ES-I3 (cell line): Measurements from ENCODE around the gene DUOXA2.
"Not testable (repeated sequence)": the region's sequence is repeated elsewhere in the genome, so short reads cannot be mapped to it uniquely, and the experiment has no call there.

Experiments used
- H3K36me3 ChIP-seq: 2 replicates; pipeline ENCODE4 v1.6.1; 2013; ENCODE audit warnings: mild to moderate bottlenecking, low read length, control low read depth, moderate library complexity; ENCODE audit not compliant: insufficient read depth
- H3K4me1 ChIP-seq: 2 replicates; pipeline ENCODE4 v1.6.1; 2013; ENCODE audit warnings: mild to moderate bottlenecking, control low read depth, low read length; ENCODE audit not compliant: insufficient read depth
- H3K9ac ChIP-seq: 2 replicates; pipeline ENCODE4 v1.6.1; 2013; ENCODE audit warnings: low read depth, mild to moderate bottlenecking, low read length, moderate library complexity
- H3K9me3 ChIP-seq: 2 replicates; pipeline ENCODE4 v1.6.1; 2013; ENCODE audit warnings: mild to moderate bottlenecking, low read length, moderate library complexity; ENCODE audit not compliant: control insufficient read depth, insufficient read depth

Gene DUOXA2

DNA sequence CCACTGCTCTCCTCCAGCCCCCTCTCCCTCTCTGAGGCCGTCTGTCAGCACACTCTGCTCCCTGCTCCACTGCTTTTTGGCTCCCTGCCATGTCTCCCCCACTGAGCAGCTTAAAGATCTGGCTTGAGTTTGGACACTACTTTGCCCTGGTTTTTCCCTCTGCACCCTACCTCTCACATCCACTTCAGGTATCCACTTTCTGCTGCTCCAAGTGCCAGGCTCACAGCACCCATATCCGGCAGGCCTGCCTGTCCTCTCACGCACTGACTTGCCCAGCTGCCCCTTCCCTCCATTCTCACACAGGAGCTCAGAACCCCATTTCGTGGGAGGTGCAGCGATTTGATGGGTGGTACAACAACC, 19.4 kb downstream of the DUOXA2 start:
- Histone ChIP-seq H3K9me3 (no peaks in the 10 kb centered on the region), H3K36me3 (no peaks in the 10 kb centered on the region), H3K4me1 (no peaks in the 10 kb centered on the region)

DNA sequence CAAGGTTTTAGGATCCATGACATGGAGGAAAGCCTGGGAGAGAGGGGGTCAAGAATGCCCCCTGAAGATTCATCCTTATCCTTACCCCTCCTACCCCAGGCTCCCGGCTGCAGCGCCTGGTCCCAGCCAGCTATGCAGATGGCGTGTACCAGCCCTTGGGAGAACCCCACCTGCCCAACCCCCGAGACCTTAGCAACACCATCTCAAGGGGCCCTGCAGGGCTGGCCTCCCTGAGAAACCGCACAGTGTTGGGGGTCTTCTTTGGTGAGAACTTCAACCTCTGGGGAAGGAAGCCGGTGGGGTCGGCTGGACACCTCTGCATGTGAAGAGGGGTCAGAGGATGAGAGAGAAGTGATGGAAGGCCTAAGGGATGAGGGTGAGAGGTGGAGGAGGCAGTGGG, 19.9 kb downstream of the DUOXA2 start:
- H3K9me3 ChIP-seq: no peaks in the 10 kb centered on the region
- H3K36me3 ChIP-seq: no peaks in the 10 kb centered on the region
- no peak overlapping the region for H3K9ac ChIP-seq
- no peaks in the 10 kb centered on the region for H3K4me1 ChIP-seq

More for the DNA sequence above, 19.4 kb downstream of the DUOXA2 start:
- no peak overlapping the region for H3K9ac ChIP-seq

GRCh38 chr15:45134682-45135604, 20.8 kb downstream of the DUOXA2 start:
- no peaks in the 10 kb centered on the region for H3K36me3 ChIP-seq
- no peaks in the 10 kb centered on the region for H3K4me1 ChIP-seq
- no peaks in the 10 kb centered on the region for H3K9me3 ChIP-seq
- peak overlapping the region; percentile 20; the same call in 1 of the 2 replicates for H3K9ac ChIP-seq

DNA sequence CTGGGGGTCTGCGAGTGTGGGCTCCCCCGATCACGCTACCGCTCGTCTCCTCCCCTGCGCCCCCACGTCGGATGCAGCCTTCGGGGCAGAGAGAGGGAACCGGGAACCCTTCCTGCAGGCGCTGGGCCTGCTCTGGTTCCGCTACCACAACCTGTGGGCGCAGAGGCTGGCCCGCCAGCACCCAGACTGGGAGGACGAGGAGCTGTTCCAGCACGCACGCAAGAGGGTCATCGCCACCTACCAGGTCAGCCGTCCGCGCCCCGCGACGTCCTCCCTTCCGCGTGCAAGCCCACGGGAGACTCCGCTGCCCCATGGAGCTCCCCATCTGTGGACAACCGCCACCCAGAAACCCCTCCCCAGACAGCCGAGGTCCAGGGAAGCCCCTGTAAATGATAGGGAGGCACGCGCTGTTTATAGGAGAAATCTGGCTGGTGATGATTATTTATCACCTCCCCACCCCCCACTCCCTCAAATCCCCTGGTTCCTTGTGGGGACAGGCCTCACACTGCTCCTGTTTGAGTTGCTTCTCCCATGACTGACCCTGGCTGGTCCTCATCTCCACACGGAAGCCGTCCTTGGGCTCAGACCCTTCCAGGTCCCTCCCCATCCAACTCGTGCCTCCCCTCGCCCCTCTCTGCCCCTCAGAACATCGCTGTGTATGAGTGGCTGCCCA, 21.7 kb downstream of the DUOXA2 start:
- H3K9me3 ChIP-seq, H3K4me1 ChIP-seq, H3K36me3 ChIP-seq: not testable (repeated sequence)
- peak overlapping the region; percentile 25; the same call in 1 of the 2 replicates for H3K9ac ChIP-seq

GRCh38 chr15:45136378-45136764, 22.2 kb downstream of the DUOXA2 start:
- H3K36me3 ChIP-seq: no peaks in the 10 kb centered on the region
- H3K4me1 ChIP-seq: no peaks in the 10 kb centered on the region
- H3K9me3 ChIP-seq: no peaks in the 10 kb centered on the region
- peak overlapping the region; percentile 25; the same call in 1 of the 2 replicates for H3K9ac ChIP-seq

GRCh38 chr15:45137703-45138102, 23.6 kb downstream of the DUOXA2 start:
- H3K4me1 ChIP-seq: no peaks in the 10 kb centered on the region
- no peaks in the 10 kb centered on the region for H3K36me3 ChIP-seq
- no peak overlapping the region for H3K9ac ChIP-seq
- no peaks in the 10 kb centered on the region for H3K9me3 ChIP-seq

- H3K36me3 ChIP-seq: no peaks in the 10 kb centered on the region
- no peaks in the 10 kb centered on the region for H3K9me3 ChIP-seq
- no peaks in the 10 kb centered on the region for H3K4me1 ChIP-seq
- H3K9ac ChIP-seq: no peak overlapping the region
These were observed 25.0 kb downstream of the DUOXA2 start for GRCh38 chr15:45138814-45139765.

DNA sequence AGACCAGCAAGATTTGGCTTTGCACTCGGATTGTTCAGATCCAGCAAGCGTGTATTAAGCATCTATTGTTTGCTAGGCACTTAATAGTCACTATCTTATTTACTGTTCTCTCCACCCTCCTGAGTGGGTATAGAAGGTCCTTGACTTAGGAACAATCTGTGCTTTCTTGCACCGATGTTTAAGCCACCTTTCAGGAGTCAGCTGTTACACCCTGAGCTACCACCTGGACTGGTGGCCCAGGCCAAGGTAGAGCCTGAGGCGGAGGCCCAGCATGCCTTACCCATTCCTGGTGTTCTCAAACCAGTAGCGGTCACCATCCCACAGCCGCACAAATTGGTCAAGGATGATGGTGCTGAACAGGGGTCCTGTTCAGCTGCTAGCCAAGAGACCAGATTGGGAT, 25.6 kb downstream of the DUOXA2 start:
- Histone ChIP-seq H3K36me3 (no peaks in the 10 kb centered on the region), H3K9ac (no peak overlapping the region), H3K4me1 (no peaks in the 10 kb centered on the region), H3K9me3 (no peaks in the 10 kb centered on the region)

- H3K36me3 ChIP-seq: no peaks in the 10 kb centered on the region
- H3K4me1 ChIP-seq: no peaks in the 10 kb centered on the region
- H3K9ac ChIP-seq: no peak overlapping the region
- H3K9me3 ChIP-seq: no peaks in the 10 kb centered on the region
These were observed 26.6 kb downstream of the DUOXA2 start for GRCh38 chr15:45140557-45141250.

DNA sequence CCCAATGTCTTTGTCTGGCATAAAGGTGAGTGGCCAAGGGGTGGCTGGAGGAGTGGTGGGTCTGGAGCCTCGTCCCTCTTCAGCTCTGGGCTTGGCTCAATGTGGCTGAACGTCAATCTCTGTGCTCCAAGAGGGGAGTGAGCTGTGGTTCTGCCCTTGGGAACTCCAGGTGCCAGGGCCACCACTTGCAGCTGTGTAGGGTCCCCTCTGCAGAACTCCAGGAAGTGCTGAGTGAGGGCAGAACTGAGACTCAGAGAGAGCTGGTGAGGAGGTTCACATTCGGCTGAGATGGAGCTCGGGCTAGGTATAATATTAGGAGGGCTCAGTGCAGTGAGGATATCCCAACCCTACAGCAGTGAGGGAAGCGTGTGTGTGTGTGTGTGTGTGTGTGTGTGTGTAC, 27.3 kb downstream of the DUOXA2 start:
- no peaks in the 10 kb centered on the region for H3K4me1 ChIP-seq
- no peak overlapping the region for H3K9ac ChIP-seq
- no peaks in the 10 kb centered on the region for H3K9me3 ChIP-seq
- no peaks in the 10 kb centered on the region for H3K36me3 ChIP-seq

- Histone ChIP-seq H3K9ac (no peak overlapping the region), H3K9me3 (no peaks in the 10 kb centered on the region), H3K4me1 (no peaks in the 10 kb centered on the region), H3K36me3 (no peaks in the 10 kb centered on the region)
These were observed 28.9 kb downstream of the DUOXA2 start for GRCh38 chr15:45143056-45143455.

- H3K9me3 ChIP-seq: no peaks in the 10 kb centered on the region
- no peak overlapping the region for H3K9ac ChIP-seq
- peaks cover 4% of the 10 kb centered on the region; the same call in 1 of the 2 replicates for H3K4me1 ChIP-seq
- no peaks in the 10 kb centered on the region for H3K36me3 ChIP-seq
These were observed 29.8 kb downstream of the DUOXA2 start for GRCh38 chr15:45143946-45144345.

DNA sequence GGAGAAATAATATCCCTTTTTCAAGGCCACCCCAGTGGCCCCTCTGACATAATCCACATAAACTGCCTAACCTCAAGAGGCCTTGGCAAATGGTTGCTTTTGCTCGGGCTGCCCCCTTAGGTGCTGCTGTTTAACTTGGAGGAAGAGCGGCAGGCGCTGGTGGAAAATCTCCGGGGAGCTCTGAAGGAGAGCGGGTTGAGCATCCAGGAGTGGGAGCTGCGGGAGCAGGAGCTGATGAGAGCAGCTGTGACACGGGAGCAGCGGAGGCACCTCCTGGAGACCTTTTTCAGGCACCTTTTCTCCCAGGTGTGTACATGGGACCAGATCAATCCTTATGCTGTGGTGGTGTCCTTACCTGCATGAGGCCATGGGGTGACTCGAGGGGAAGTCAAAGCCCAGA, 30.6 kb downstream of the DUOXA2 start:
- H3K9ac ChIP-seq: no peak overlapping the region
- no peaks in the 10 kb centered on the region for H3K9me3 ChIP-seq
- H3K4me1 ChIP-seq: peaks cover 5% of the 10 kb centered on the region; the same call in 1 of the 2 replicates
- H3K36me3 ChIP-seq: no peaks in the 10 kb centered on the region

DNA sequence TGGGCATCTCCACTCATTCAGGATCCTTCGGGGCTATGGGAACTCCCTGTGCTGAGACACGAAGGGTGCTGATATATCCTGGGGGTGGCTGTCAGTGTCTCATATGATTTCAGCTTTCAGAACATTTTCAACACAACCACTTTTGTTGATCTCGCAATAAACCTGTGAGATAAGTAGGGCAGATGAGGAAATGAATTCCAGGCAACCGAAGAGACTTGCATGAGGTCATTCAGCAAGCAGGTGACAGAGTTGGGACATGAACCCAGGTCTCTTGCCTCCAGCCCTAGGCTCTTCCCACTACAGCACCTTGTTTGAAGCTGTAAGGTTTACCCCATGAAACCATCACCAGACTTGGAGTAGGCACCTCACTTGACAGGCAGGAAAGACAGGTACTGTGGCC, 32.3 kb downstream of the DUOXA2 start:
- Histone ChIP-seq H3K4me1 (peaks cover 5% of the 10 kb centered on the region; the same call in 1 of the 2 replicates), H3K9ac (no peak overlapping the region), H3K9me3 (no peaks in the 10 kb centered on the region), H3K36me3 (no peaks in the 10 kb centered on the region)
